HTERT RPE-1 (cell line): ENCODE results near the gene NSD2.
"Not testable (repeated sequence)": the region's sequence is repeated elsewhere in the genome, so short reads cannot be mapped to it uniquely, and the experiment has no call there.

Experiments used
- in situ Hi-C: fragments of 300-500 bp; cut with MboI; formaldehyde crosslinking; loops from 4 replicates; pipeline ENCODE4 v1.14.3; 2020; ENCODE audit warnings: low sequenced_read_pairs

NSD2 gene

DNA sequence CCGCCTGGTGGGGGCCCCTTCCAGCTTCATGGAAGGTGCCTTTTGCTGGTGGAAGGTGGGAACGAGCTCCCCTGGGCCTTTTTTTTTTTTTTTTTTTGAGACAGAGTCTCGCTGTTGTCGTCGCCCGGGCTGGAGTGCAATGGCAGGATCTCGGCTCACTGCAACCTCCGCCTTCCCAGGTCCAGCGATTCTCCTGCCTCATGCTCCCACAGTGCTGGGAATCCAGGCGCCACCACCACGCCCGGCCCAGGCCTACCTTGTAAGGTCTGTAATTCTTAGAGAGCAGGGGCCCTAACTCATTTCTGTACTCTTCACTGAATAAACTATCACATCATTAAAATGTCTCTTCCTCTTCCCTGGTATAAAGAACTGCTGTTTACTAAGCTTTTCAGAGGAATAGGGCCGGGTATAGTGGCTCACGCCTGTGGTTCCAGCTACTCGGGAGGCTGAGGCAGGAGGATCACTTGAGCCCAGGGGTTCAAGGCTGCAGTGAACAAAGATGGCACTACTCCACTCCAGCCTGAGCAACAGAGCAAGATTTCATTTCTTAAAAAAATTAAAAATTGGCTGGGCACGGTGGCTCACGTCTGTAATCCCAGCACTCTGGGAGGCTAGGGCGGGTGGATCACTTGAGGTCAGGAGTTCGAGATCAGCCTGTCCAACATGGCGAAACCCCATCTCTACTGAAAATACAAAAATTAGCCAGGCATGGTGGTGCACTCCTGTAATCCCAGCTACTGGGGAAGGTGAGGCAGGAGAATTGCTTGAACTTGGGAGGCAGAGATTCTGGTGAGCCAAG, 122.7 kb downstream of the NSD2 start:
- in situ Hi-C loops: not testable (repeated sequence)

GRCh38 chr4:1994938-1995337, 123.7 kb downstream of the NSD2 start:
- in situ Hi-C loops: no loop called here

- in situ Hi-C loops: no loop called here
Observed at GRCh38 chr4:1996866-1997611, 125.8 kb downstream of the NSD2 start.

GRCh38 chr4:1997712-1998111, 126.5 kb downstream of the NSD2 start:
- in situ Hi-C loops: no loop called here

DNA sequence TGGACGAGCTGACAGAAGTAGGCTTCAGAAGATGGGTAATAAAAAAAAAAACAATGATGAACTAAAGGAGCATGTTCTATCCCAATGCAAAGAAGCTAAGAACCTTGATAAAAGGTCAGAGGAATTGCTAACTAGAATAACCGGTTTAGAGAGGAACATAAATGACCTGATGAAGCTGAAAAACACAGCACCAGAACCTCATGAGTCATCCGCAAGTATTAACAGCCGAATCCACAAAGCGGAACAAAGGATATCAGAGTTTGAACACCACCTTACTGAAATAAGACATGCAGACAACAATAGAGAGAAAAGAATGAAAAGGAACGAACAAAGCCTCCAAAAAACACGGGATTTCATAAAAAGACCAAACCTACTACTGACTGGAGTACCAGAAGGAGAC, 127.1 kb downstream of the NSD2 start:
- in situ Hi-C loops: no loop called here

DNA sequence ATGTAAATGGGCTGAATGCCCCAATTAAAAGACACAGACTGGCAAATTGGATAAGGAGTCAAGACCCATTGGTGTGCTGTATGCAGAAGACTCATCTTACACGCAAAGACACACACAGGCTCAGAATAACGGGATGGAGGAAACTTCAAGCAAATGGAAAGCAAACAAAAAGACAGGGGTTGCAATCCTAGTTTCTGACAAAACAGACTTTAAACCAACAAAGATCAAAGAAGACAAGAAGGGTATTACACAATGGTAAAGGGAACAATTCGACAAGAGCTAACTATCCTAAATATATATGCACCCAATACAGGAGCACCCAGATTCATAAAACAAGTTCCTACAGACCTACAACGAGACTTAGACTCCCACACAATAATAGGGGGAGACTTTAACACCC, 128.1 kb downstream of the NSD2 start:
- in situ Hi-C loops: not testable (repeated sequence)

GRCh38 chr4:2003361-2003760, 132.2 kb downstream of the NSD2 start:
- in situ Hi-C loops: not testable (repeated sequence)

- in situ Hi-C loops: no loop called here
Observed at GRCh38 chr4:2006367-2006766, 135.2 kb downstream of the NSD2 start.

GRCh38 chr4:2006956-2007653, 135.9 kb downstream of the NSD2 start:
- in situ Hi-C loops: no loop called here

GRCh38 chr4:2007804-2008670, 136.8 kb downstream of the NSD2 start:
- in situ Hi-C loops: no loop called here

GRCh38 chr4:2008671-2008920, 137.4 kb downstream of the NSD2 start:
- in situ Hi-C loops: no loop called here

GRCh38 chr4:2008921-2009650, 137.9 kb downstream of the NSD2 start, which contains the start of gene NELFA:
Gene NELFA, minus strand, starts transcription at chr4:2008974. Its CDS starts 15 bp downstream, at chr4:2008959.
- in situ Hi-C loops: no loop called here

DNA sequence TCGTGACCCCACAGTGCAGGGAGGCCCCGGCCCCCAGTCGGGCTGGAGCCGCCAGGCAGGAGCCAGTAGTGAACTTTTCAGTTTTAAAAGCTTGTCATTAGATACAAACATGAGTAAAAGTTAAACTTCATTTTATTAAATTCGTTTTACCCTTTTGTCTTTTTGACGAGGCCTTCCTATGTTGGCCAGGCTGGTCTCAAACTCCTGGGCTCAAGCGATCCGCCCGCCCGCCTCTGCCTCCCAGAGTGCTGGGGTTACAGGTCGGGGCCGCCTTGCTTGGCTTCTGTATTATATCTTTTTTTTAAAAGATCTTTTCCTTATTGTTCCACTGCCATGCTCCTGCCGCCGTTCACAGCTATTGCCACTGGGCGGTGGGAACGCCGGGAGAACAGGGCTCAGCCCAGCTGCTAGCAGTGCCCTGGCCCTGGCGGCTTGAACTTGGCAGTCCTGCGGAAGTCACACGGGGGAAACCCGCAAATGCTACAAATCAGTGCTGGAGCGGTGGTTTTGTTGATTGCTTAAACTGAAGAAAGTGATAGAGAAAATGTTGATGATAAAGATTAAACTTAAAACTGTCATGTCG, 138.5 kb downstream of the NSD2 start:
- in situ Hi-C loops: no loop called here

DNA sequence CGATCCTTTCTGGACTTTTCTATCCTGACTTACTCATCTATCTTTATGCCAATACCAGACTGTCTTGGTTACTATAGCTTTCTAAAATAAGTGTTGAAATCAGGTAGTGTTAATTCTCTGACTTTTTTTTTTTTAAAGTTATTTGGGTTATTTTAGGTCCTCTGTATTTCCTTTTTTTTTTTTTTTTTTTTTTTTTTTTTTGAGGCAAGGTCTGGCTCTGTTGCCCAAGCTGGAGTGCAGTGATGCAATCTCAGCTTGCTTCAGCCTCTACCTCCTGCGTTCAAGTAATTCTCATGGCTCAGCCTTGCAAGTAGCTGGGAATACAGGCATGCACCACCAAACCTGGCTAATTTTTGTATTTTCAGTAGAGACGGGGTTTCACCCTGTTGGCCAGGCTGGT, 140.4 kb downstream of the NSD2 start:
- in situ Hi-C loops: no loop called here

GRCh38 chr4:2015008-2015407, 143.8 kb downstream of the NSD2 start:
- in situ Hi-C loops: no loop called here

DNA sequence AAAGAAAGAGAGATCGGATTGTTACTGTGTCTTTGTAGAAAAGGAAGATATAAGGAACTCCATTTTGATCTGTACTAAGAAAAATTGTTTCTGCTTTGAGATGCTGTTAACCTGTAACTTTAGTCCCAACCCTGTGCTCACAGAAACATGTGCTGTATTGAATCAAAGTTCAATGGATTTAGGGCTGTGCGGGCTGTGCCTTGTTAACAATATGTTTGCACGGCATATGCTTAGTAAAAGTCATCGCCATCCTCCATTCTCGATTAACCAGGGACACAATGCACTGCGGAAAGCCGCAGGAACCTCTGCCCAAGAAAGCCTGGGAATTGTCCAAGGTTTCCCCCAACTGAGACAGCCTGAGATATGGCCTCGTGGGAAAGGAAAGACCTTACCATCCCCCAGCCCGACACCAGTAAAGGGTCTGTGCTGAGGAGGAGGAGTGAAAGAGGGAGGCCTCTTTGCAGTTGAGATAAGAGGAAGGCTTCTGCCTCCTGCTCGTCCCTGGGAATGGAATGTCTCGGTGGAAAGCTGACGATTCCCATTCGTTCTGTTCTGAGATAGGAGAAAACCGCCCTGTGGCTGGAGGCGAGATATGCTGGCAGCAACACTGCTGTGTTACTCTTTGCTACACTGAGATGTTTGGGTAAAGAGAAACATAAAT, 150.3 kb downstream of the NSD2 start:
- in situ Hi-C loops: not testable (repeated sequence)

- in situ Hi-C loops: no loop called here
Observed at GRCh38 chr4:2024683-2025082, 153.5 kb downstream of the NSD2 start.

GRCh38 chr4:2025817-2026216, 154.6 kb downstream of the NSD2 start:
- in situ Hi-C loops: no loop called here

DNA sequence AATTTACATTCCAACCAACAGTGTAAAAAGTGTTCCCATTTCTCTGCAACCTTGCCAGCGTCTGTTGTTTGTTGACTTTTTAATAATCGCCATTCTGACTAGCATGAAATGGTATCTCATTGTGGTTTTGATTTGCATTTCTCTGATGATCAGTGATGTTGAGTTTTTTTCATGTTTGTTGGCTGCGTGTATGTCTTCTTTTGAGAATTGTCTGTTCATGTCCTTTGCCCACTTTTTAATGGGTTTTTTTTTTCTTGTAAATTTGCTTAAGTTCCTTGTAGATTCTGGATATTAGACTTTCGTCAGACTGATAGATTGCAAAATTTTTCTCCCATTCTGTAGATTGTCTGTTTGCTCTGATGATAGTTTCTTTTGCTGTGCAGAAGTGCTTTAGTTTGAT, 155.9 kb downstream of the NSD2 start:
- in situ Hi-C loops: not testable (repeated sequence)
